Upper lobe of left lung (tissue), 6 donors: Measurements from ENCODE around the gene WNT5B. TPM values are rescaled to one million over a fixed set of nuclear protein-coding genes. Genes with fewer than 3 reads are reported as not detected.

Experiments used
- ATAC-seq, 2 donors: fragments of 200-7000 bp; cut with Tn5 transposase; one replicate each; pipeline ENCODE4 v1.9.1; 2022; ENCODE audit warnings: mild to moderate bottlenecking in 2 of 2, moderate library complexity in 2 of 2; ENCODE audit not compliant: low FRiP score in 2 of 2
- DNase-seq, 2 donors: peaks; one replicate each; pipeline ENCODE4 v3.0.0-alpha.2; 2019 to 2020
- H3K27ac ChIP-seq, 4 donors: fragments of 200-600 bp; sonication (generic); one replicate each; pipeline ENCODE4 v1.5.1; 2016 to 2019
- H3K27me3 ChIP-seq, 4 donors: fragments of 200-600 bp; sonication (generic); one replicate each; pipeline ENCODE4 v1.5.1; 2017 to 2019
- H3K36me3 ChIP-seq, 4 donors: fragments of 200-600 bp; sonication (generic); one replicate each; pipeline ENCODE4 v1.5.1; 2016 to 2019
- H3K4me1 ChIP-seq, 4 donors: fragments of 200-600 bp; sonication (generic); one replicate each; pipeline ENCODE4 v1.5.1; 2018 to 2019
- H3K4me3 ChIP-seq, 4 donors: fragments of 200-600 bp; sonication (generic); one replicate each; pipeline ENCODE4 v1.5.1; 2017 to 2019; ENCODE audit warnings: mild to moderate bottlenecking in 2 of 4, moderate library complexity in 1 of 4
- H3K9me3 ChIP-seq, 4 donors: fragments of 200-600 bp; sonication (generic); one replicate each; pipeline ENCODE4 v1.5.1; 2018 to 2019
- CTCF ChIP-seq, 6 experiments: fragments of 450-650 bp in 4 of 6; fragments of 200-600 bp in 2 of 6; sonication (generic) in 2 of 6; IDR thresholded peaks; one replicate each; pipeline ENCODE4 v1.5.1; 2016 to 2019; ENCODE audit warnings: antibody characterized with exemption in 6 of 6
- EP300 ChIP-seq, 4 donors: sonication (generic); formaldehyde crosslinking; IDR thresholded peaks; one replicate each; pipeline ENCODE4 v1.5.1; 2017; ENCODE audit warnings: antibody characterized with exemption in 4 of 4, control low read depth in 2 of 4
- POLR2A ChIP-seq, 4 donors: fragments of 450-650 bp; IDR thresholded peaks; one replicate each; pipeline ENCODE4 v1.5.1; 2016 to 2017; ENCODE audit warnings: antibody characterized with exemption in 4 of 4, mild to moderate bottlenecking in 2 of 4
- POLR2AphosphoS5 ChIP-seq, 2 donors: sonication (generic); formaldehyde crosslinking; IDR thresholded peaks; one replicate each; pipeline ENCODE4 v1.5.1; 2017; ENCODE audit warnings: antibody characterized with exemption in 2 of 2
- WGBS, 2 donors: methylation state at CpG; one replicate each; pipeline ENCODE4 v1.1.5; 2017 to 2018; 5-methylcytosine and 5-hydroxymethylcytosine counted together
- total RNA-seq, 6 donors: library from RNA; depleted of rRNA in 4 of 6; stranded (reverse); fragments of >200 nt in 4 of 6; gene quantifications; one replicate each; pipeline versions ENCODE4 v1.1.0 to v1.2.1, GENCODE V29; 2016 to 2021
- donor health status: DM: no; HTN: no; CAD: no; lungs with moderate emphysema.
- donor health status: DM: no; HTN: yes; CAD: no; lungs with severe emphysema.

The WNT5B gene
- total RNA-seq, 6 donors from 2014 or later, result 5.8 to 9.7 (median 7.0) TPM; not detected in 1

GRCh38 chr12:1630827-1631591 is 2.0 kb downstream of the WNT5B start:
- peaks cover 0 to 9% (median 0%) of the 10 kb centered on the region in 4 donors for H3K27me3 ChIP-seq
- peaks cover 21 to 38% (median 29%) of the 10 kb centered on the region in 4 donors for H3K4me1 ChIP-seq
- peak overlapping the region in 3 of 4 donors; percentile 44 to 60 (median 57) for H3K4me3 ChIP-seq
- 40 to 41% methylated on average over 21 to 23 of the region's 23 CpGs for WGBS, 2 donors
- no peaks in the 10 kb centered on the region for H3K36me3 ChIP-seq
- no peaks in the 10 kb centered on the region for H3K9me3 ChIP-seq
- H3K27ac ChIP-seq, result no peak overlapping the region
- DNase-seq (no peak), ATAC-seq (no peak)
- TF ChIP-seq POLR2AphosphoS5 (IDR thresholded peaks at IDR 0.05) (no peak), POLR2A (IDR thresholded peaks at IDR 0.05) (no peak), EP300 (IDR thresholded peaks at IDR 0.05) (no peak), CTCF (IDR thresholded peaks at IDR 0.05) (no peak)

- no peaks in the 10 kb centered on the region for H3K36me3 ChIP-seq
- no peaks in the 10 kb centered on the region for H3K9me3 ChIP-seq
- peaks cover 0 to 9% (median 0%) of the 10 kb centered on the region in 4 donors for H3K27me3 ChIP-seq
- WGBS, 2 donors, result 80 to 83% methylated on average over 3 to 14 of the region's 14 CpGs
- TF ChIP-seq EP300 (IDR thresholded peaks at IDR 0.05) (no peak), CTCF (IDR thresholded peaks at IDR 0.05) (no peak), POLR2A (IDR thresholded peaks at IDR 0.05) (no peak), POLR2AphosphoS5 (IDR thresholded peaks at IDR 0.05) (no peak)
- ATAC-seq, result no peak
- no peak overlapping the region for H3K27ac ChIP-seq
- peaks cover 21 to 38% (median 29%) of the 10 kb centered on the region in 4 donors for H3K4me1 ChIP-seq
- no peak for DNase-seq
- no peak overlapping the region for H3K4me3 ChIP-seq
Measured at GRCh38 chr12:1632702-1633101, 3.7 kb downstream of the WNT5B start.

- no peak for DNase-seq
- Histone ChIP-seq H3K27me3 (peaks cover 0 to 9% (median 0%) of the 10 kb centered on the region in 4 donors), H3K36me3 (no peaks in the 10 kb centered on the region), H3K9me3 (no peaks in the 10 kb centered on the region), H3K27ac (no peak overlapping the region), H3K4me3 (no peak overlapping the region), H3K4me1 (peaks cover 21 to 38% (median 29%) of the 10 kb centered on the region in 4 donors)
- no peak for TF ChIP-seq POLR2A (IDR thresholded peaks at IDR 0.05)
- TF ChIP-seq POLR2AphosphoS5 (IDR thresholded peaks at IDR 0.05), result no peak
- no peak for TF ChIP-seq EP300 (IDR thresholded peaks at IDR 0.05)
- no peak for TF ChIP-seq CTCF (IDR thresholded peaks at IDR 0.05)
- 60 to 72% methylated on average over 3 of the region's 3 CpGs for WGBS, 2 donors
- ATAC-seq, result no peak
Measured at GRCh38 chr12:1633459-1633858, 4.4 kb downstream of the WNT5B start.

GRCh38 chr12:1634149-1634548 is 5.1 kb downstream of the WNT5B start:
- DNase-seq (no peak), ATAC-seq (no peak)
- no peak overlapping the region for H3K4me3 ChIP-seq
- no peaks in the 10 kb centered on the region for H3K36me3 ChIP-seq
- no peak for TF ChIP-seq CTCF (IDR thresholded peaks at IDR 0.05)
- H3K4me1 ChIP-seq, result peaks cover 21 to 36% (median 29%) of the 10 kb centered on the region in 4 donors
- H3K27ac ChIP-seq, result no peak overlapping the region
- H3K9me3 ChIP-seq, result no peaks in the 10 kb centered on the region
- H3K27me3 ChIP-seq, result peaks cover 0 to 9% (median 0%) of the 10 kb centered on the region in 4 donors
- 58 to 66% methylated on average over 7 of the region's 7 CpGs for WGBS, 2 donors
